ENCODE data around the gene C5AR2. TPM values are rescaled to one million over a fixed set of nuclear protein-coding genes. Genes with fewer than 3 reads are reported as not detected.
"Not testable (repeated sequence)": the region's sequence is repeated elsewhere in the genome, so short reads cannot be mapped to it uniquely, and the experiment has no call there.

The C5AR2 gene
- total RNA-seq, 2 donors from 2014 or later: 0.74 to 0.82 TPM

DNA sequence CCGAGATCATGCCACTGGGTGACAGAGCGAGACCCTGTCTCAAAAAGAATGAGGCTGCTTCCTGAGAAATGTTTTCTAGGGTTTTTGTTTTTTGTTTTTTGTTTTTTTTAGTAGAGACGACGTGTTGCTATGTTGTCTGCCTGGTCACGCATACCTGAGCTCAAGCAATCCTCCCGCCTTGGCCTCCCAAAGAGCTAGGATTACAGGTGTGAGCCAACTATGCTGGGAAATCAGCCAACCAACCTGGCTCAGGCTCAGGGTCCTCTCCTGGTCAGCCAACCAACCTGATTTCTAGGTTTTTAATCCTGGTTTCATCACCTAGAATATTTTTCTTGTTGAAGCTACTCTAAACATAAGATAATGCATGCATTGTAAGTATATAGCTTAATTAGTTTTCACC, 24.9 kb downstream of the C5AR2 start:
- intact Hi-C loops (cut with DNase I): no loop called here
- H3K4me3 ChIP-seq: no peak overlapping the region
- H3K9me3 ChIP-seq: no peaks in the 10 kb centered on the region
- peaks cover 12% of the 10 kb centered on the region for H3K36me3 ChIP-seq
- DNase-seq: no peak
- H3K9ac ChIP-seq (ENCODE audit: low read depth in 2 of 2, low read length in 2 of 2): no peak overlapping the region
- peaks cover 3% of the 10 kb centered on the region for H3K4me1 ChIP-seq
- TF ChIP-seq, protein P1, sequence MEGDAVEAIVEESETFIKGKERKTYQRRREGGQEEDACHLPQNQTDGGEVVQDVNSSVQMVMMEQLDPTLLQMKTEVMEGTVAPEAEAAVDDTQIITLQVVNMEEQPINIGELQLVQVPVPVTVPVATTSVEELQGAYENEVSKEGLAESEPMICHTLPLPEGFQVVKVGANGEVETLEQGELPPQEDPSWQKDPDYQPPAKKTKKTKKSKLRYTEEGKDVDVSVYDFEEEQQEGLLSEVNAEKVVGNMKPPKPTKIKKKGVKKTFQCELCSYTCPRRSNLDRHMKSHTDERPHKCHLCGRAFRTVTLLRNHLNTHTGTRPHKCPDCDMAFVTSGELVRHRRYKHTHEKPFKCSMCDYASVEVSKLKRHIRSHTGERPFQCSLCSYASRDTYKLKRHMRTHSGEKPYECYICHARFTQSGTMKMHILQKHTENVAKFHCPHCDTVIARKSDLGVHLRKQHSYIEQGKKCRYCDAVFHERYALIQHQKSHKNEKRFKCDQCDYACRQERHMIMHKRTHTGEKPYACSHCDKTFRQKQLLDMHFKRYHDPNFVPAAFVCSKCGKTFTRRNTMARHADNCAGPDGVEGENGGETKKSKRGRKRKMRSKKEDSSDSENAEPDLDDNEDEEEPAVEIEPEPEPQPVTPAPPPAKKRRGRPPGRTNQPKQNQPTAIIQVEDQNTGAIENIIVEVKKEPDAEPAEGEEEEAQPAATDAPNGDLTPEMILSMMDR (IDR thresholded peaks at IDR 0.05): no peak
- no peak overlapping the region for H3K27ac ChIP-seq
- no peaks in the 10 kb centered on the region for H3K27me3 ChIP-seq

DNA sequence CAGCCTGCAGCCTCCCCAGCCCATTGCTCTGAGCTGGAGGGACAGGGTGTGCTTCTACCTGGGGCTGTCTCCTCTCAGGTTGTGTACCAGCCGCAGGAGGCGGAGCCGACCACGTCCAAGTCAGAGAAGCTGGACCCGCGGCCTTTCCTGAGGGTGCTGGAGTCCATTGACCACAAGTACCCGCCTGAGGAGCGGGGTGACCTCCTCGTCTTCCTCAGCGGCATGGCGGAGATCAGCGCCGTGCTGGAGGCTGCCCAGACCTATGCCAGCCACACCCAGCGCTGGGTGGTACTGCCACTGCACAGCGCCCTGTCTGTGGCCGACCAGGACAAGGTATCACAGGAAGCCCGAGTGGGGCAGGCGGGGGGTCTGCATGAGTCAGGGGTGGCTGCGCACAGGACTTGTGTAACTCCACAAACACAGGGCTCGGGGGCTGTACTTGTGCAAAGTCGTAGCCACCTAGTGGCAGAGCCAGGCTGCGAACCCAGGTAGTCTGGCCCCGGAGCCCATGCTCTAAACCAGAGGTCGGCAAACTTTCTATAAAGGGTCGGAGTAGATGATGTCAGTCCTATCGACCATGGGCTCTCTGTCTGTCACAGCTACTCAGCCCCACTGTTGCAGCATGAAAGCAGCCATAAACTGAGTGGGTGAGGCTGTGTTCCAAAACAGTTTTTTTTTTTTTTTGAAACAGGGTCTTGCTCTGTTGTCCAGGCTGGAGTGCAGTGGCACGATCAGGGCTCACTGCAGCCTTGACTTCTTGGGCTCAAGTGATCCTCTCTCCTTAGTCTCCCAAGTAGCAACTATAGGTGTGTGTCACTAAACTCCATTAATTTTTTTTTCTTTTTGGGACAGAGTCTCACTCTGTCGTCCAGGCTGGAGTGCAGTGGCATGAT, 26.1 kb downstream of the C5AR2 start:
- peaks cover 12% of the 10 kb centered on the region for H3K36me3 ChIP-seq
- no peak for DNase-seq
- intact Hi-C loops (cut with DNase I): no loop called here

DNA sequence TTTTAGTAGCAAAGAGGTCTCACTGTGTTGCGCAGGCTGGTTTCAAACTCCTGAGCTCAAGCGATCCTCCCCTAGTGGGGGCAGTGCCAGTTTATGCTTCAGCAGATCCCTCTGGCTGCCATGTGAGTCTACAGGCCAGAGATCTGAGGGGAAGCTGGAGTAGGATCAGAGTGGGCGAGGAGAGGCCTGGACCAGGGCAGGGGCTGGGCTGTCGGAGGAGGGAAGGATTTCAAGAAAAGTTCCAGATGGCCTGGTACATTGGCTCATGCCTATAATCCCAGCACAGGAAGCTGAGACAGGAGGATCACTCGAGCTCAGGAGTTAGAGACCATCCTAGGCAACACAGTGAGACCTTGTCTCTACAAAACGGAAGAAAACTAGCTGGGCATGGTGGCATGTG, 27.0 kb downstream of the C5AR2 start:
- Histone ChIP-seq H3K9me3 (no peaks in the 10 kb centered on the region), H3K36me3 (peaks cover 12% of the 10 kb centered on the region), H3K27ac (no peak overlapping the region), H3K4me3 (no peak overlapping the region), H3K27me3 (no peaks in the 10 kb centered on the region), H3K9ac (ENCODE audit: low read depth in 2 of 2, low read length in 2 of 2) (no peak overlapping the region), H3K4me1 (no peaks in the 10 kb centered on the region)
- intact Hi-C loops (cut with DNase I): no loop called here
- TF ChIP-seq, protein P1 (IDR thresholded peaks at IDR 0.05): no peak
- DNase-seq: no peak

More for the DNA sequence above, 26.1 kb downstream of the C5AR2 start:
- TF ChIP-seq, protein P1 (IDR thresholded peaks at IDR 0.05): no peak
- Histone ChIP-seq H3K4me1 (peaks cover 3% of the 10 kb centered on the region), H3K9me3 (no peaks in the 10 kb centered on the region), H3K4me3 (no peak overlapping the region), H3K27me3 (no peaks in the 10 kb centered on the region), H3K27ac (no peak overlapping the region), H3K9ac (ENCODE audit: low read depth in 2 of 2, low read length in 2 of 2) (no peak overlapping the region)

DNA sequence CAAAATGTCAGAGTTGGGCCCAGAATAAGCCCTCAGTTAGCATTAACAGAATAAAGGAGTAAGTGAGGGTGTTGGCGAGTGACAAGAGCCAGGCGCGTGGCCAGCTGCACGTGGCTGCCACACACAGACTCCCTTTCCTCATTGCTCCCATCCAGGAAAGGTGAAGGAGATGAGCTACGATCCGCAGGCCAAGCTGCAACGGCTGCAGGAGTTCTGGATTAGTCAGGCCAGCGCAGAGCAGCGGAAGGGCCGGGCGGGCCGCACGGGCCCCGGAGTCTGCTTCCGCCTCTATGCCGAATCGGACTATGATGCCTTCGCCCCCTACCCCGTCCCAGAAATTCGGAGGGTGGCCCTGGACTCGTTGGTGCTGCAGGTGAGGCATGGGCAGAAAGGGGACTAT, 30.3 kb downstream of the C5AR2 start:
- no peaks in the 10 kb centered on the region for H3K27me3 ChIP-seq
- TF ChIP-seq, protein P1 (IDR thresholded peaks at IDR 0.05): no peak
- H3K9ac ChIP-seq (ENCODE audit: low read depth in 2 of 2, low read length in 2 of 2): no peak overlapping the region
- peaks cover 5% of the 10 kb centered on the region for H3K36me3 ChIP-seq
- DNase-seq: no peak
- intact Hi-C loops (cut with DNase I): no loop called here
- no peaks in the 10 kb centered on the region for H3K9me3 ChIP-seq
- H3K4me1 ChIP-seq: no peaks in the 10 kb centered on the region
- no peak overlapping the region for H3K4me3 ChIP-seq
- no peak overlapping the region for H3K27ac ChIP-seq

DNA sequence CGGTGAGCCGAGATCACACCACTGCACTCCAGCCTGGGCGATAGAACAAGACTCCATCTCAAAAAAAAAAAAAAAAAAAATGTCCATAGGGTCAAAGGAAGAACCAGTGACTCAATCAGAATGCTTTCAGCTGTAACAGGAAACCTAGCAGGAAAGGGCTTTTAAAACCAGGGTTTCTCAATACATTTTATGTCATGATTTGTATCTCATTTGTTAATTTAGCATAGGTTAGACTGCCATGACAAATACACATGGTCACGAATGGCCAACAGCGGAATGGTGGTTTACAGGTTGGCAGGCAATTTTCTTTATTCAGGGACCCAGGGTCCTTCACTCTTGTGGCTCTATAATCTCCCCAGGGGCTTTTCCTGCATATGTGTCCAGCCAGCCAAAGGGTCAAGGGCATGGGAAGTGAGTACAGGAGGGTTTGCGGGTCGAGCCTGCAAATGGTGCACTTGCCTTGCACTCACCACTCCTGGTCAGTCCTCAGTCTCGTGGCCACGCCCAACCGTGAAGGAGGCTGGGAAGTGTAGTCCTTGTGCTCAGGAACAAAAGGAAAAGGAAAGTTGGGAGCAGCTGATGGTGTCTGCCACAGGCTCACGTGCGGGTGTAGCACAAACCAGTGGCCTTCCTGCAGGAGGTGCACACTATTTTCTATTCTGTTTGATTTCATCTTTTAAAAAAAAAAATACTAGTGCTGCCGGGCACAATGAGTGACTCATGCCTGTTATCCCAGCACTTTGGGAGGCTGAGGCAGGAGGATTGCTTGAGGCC, 32.0 kb downstream of the C5AR2 start:
- no peak overlapping the region for H3K27ac ChIP-seq
- H3K4me1 ChIP-seq: no peaks in the 10 kb centered on the region
- no peak overlapping the region for H3K4me3 ChIP-seq
- TF ChIP-seq, protein P1 (IDR thresholded peaks at IDR 0.05): no peak
- intact Hi-C loops (cut with DNase I): no loop called here
- no peaks in the 10 kb centered on the region for H3K27me3 ChIP-seq
- no peaks in the 10 kb centered on the region for H3K9me3 ChIP-seq
- peaks cover 5% of the 10 kb centered on the region for H3K36me3 ChIP-seq
- DNase-seq: no peak
- H3K9ac ChIP-seq (ENCODE audit: low read depth in 2 of 2, low read length in 2 of 2): no peak overlapping the region

DNA sequence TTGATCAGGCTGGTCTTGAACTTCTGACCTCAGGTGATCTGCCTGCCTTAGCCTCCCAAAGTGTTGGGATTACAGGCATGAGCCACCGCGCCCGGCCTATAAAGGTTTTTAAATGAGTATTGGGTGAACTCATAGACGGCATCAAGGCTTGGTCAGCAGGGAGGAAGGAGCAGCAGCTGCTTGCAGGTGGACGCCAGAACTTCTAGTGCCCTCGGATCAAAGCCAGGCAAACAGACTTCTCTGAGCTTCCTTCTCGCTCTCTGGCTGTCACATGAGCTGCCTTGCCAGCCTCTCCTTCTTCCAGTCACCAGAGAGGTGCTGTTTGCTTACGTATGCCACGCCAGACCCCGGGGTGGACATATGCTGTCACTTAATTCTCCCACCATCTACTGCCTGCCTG, 33.5 kb downstream of the C5AR2 start:
- H3K9ac ChIP-seq (ENCODE audit: low read depth in 2 of 2, low read length in 2 of 2); H3K27me3 ChIP-seq; H3K36me3 ChIP-seq; H3K4me1 ChIP-seq; DNase-seq; intact Hi-C loops (cut with DNase I); H3K9me3 ChIP-seq; H3K4me3 ChIP-seq; H3K27ac ChIP-seq: not testable (repeated sequence)

Measured in colonic mucosa (tissue), 4 donors.